Ishikawa (cell line): Measurements from ENCODE around the gene UTRN.

ENCODE experiments used
- CEBPB ChIP-seq: IDR thresholded peaks from 2 replicates; pipeline ENCODE4 v1.6.1; 2012
- CREB1 ChIP-seq: IDR thresholded peaks from 2 replicates; pipeline ENCODE4 v1.6.1; 2012; ENCODE audit warnings: low read depth
- EGR1 ChIP-seq: IDR thresholded peaks from 2 replicates; pipeline ENCODE4 v1.6.1; 2012
- EP300 ChIP-seq: IDR thresholded peaks from 2 replicates; pipeline ENCODE4 v1.6.1; 2012; ENCODE audit warnings: borderline replicate concordance
- FOXM1 ChIP-seq: IDR thresholded peaks from 2 replicates; pipeline ENCODE4 v1.6.1; 2012; ENCODE audit warnings: low read depth, borderline replicate concordance
- MAX ChIP-seq: IDR thresholded peaks from 2 replicates; pipeline ENCODE4 v1.6.1; 2012
- NFIC ChIP-seq: IDR thresholded peaks from 2 replicates; pipeline ENCODE4 v1.6.1; 2012
- RAD21 ChIP-seq: IDR thresholded peaks from 2 replicates; pipeline ENCODE4 v1.6.1; 2012; ENCODE audit warnings: low read depth
- REST ChIP-seq: IDR thresholded peaks from 2 replicates; pipeline ENCODE4 v1.6.1; 2012; ENCODE audit warnings: low read depth, mild to moderate bottlenecking
- TAF1 ChIP-seq: IDR thresholded peaks from 2 replicates; pipeline ENCODE4 v1.6.1; 2012; ENCODE audit warnings: low read depth, mild to moderate bottlenecking
- TCF12 ChIP-seq: IDR thresholded peaks from 2 replicates; pipeline ENCODE4 v1.6.1; 2012; ENCODE audit warnings: low read depth
- TEAD4 ChIP-seq: IDR thresholded peaks from 2 replicates; pipeline ENCODE4 v1.6.1; 2012
- YY1 ChIP-seq: IDR thresholded peaks from 2 replicates; pipeline ENCODE4 v1.6.1; 2012; ENCODE audit warnings: low read depth
- TF ChIP-seq, protein P1 (sequence below): IDR thresholded peaks from 2 replicates; pipeline ENCODE4 v1.6.1; 2012

GRCh38 chr6:144285798-144286502 lies 815 bp downstream of the UTRN start:
- TF ChIP-seq RAD21 (no peak; the same call in 1 of the 2 replicates), TAF1 (no peak; the same call in 1 of the 2 replicates), EP300 (no peak), TEAD4 (no peak), EGR1 (no peak), YY1 (0 out of 2 replicates have a peak, but pooled peaks have one; percentile 6), TCF12 (no peak), MAX (0 out of 2 replicates have a peak, but pooled peaks have one; percentile 20), CEBPB (no peak), REST (no peak), NFIC (peak; percentile 11; the same call in 1 of the 2 replicates), FOXM1 (no peak), CREB1 (no peak)
- TF ChIP-seq, protein P1, sequence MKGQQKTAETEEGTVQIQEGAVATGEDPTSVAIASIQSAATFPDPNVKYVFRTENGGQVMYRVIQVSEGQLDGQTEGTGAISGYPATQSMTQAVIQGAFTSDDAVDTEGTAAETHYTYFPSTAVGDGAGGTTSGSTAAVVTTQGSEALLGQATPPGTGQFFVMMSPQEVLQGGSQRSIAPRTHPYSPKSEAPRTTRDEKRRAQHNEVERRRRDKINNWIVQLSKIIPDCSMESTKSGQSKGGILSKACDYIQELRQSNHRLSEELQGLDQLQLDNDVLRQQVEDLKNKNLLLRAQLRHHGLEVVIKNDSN = no peak
